H9 (cell line): Measurements from ENCODE around the gene LAMC3. TPM values are rescaled to one million over a fixed set of nuclear protein-coding genes. Genes with fewer than 3 reads are reported as not detected.

Experiments used
- DNase-seq: peaks from one replicate; pipeline ENCODE4 v3.0.0-alpha.2; 2017
- H2AFZ ChIP-seq: one replicate; pipeline ENCODE4 v1.6.1; 2013; ENCODE audit warnings: mild to moderate bottlenecking, low read length, control low read depth, moderate library complexity
- H2AK5ac ChIP-seq: 2 replicates; pipeline ENCODE4 v1.6.1; 2013; ENCODE audit warnings: low read length, control low read depth, mixed read lengths; ENCODE audit not compliant: insufficient read length
- H2BK120ac ChIP-seq: one replicate; pipeline ENCODE4 v1.6.1; 2013; ENCODE audit warnings: low read depth, mild to moderate bottlenecking, low read length, control low read depth, inconsistent platforms; ENCODE audit not compliant: poor library complexity, severe bottlenecking
- H2BK12ac ChIP-seq: 2 replicates; pipeline ENCODE4 v1.6.1; 2013; ENCODE audit warnings: low read length, control low read depth, mixed read lengths, low read depth; ENCODE audit not compliant: insufficient read length
- H2BK15ac ChIP-seq: 2 replicates; pipeline ENCODE4 v1.6.1; 2013; ENCODE audit warnings: low read depth, low read length, control low read depth
- H2BK20ac ChIP-seq: one replicate; pipeline ENCODE4 v1.6.1; 2013; ENCODE audit warnings: low read depth, mild to moderate bottlenecking, low read length, control low read depth, inconsistent platforms; ENCODE audit not compliant: poor library complexity, severe bottlenecking
- H2BK5ac ChIP-seq: 2 replicates; pipeline ENCODE4 v1.6.1; 2013; ENCODE audit warnings: low read length, control low read depth, mixed read lengths; ENCODE audit not compliant: insufficient read length
- H3K14ac ChIP-seq: 2 replicates; pipeline ENCODE4 v1.6.1; 2013; ENCODE audit warnings: low read length, control low read depth; ENCODE audit not compliant: insufficient read depth
- H3K18ac ChIP-seq: 2 replicates; pipeline ENCODE4 v1.6.1; 2013; ENCODE audit warnings: low read depth, mild to moderate bottlenecking, mixed read lengths, low read length, control low read depth; ENCODE audit not compliant: insufficient read length
- H3K23ac ChIP-seq: 2 replicates; pipeline ENCODE4 v1.6.1; 2013; ENCODE audit warnings: low read length, control low read depth, mixed read lengths, low read depth; ENCODE audit not compliant: insufficient read length
- H3K23me2 ChIP-seq: 2 replicates; pipeline ENCODE4 v1.6.1; 2013; ENCODE audit warnings: low read depth, mild to moderate bottlenecking, mixed read lengths, low read length, control low read depth; ENCODE audit not compliant: insufficient read length, poor library complexity, severe bottlenecking
- H3K27ac ChIP-seq: 2 replicates; pipeline ENCODE4 v1.5.1; 2013; ENCODE audit warnings: low read length, control low read depth, mixed read lengths, low read depth; ENCODE audit not compliant: insufficient read length
- H3K27me3 ChIP-seq: 2 replicates; pipeline ENCODE4 v1.6.1; 2013; ENCODE audit warnings: low read length, control low read depth, inconsistent platforms; ENCODE audit not compliant: insufficient read depth
- H3K4ac ChIP-seq: 2 replicates; pipeline ENCODE4 v1.6.1; 2013; ENCODE audit warnings: low read depth, mild to moderate bottlenecking, control low read depth, inconsistent platforms, low read length, moderate library complexity
- H3K4me1 ChIP-seq: 2 replicates; pipeline ENCODE4 v1.6.1; 2013; ENCODE audit warnings: low read length, control low read depth, inconsistent platforms; ENCODE audit not compliant: insufficient read depth
- H3K4me2 ChIP-seq: 2 replicates; pipeline ENCODE4 v1.6.1; 2013; ENCODE audit warnings: low read length, control low read depth, mixed read lengths; ENCODE audit not compliant: insufficient read length, insufficient read depth
- H3K56ac ChIP-seq: 2 replicates; pipeline ENCODE4 v1.6.1; 2013; ENCODE audit warnings: low read depth, mild to moderate bottlenecking, mixed read lengths, low read length, control low read depth; ENCODE audit not compliant: insufficient read length
- H3K79me1 ChIP-seq: 2 replicates; pipeline ENCODE4 v1.6.1; 2013; ENCODE audit warnings: low read depth, mild to moderate bottlenecking, moderate library complexity, low read length, control low read depth, inconsistent platforms; ENCODE audit not compliant: insufficient read depth, poor library complexity, severe bottlenecking
- H3K79me2 ChIP-seq: 2 replicates; pipeline ENCODE4 v1.6.1; 2013; ENCODE audit warnings: low read length, control low read depth, inconsistent platforms; ENCODE audit not compliant: insufficient read depth
- H3K9ac ChIP-seq: 2 replicates; pipeline ENCODE4 v1.6.1; 2013; ENCODE audit warnings: low read length, control low read depth, mixed read lengths; ENCODE audit not compliant: insufficient read length; ENCODE audit errors: extremely low read depth
- H3K9me3 ChIP-seq: one replicate; pipeline ENCODE4 v1.6.1; 2013; ENCODE audit warnings: low read depth, low read length, inconsistent platforms; ENCODE audit not compliant: control insufficient read depth
- H3T11ph ChIP-seq: one replicate; pipeline ENCODE4 v1.6.1; 2013; ENCODE audit warnings: mild to moderate bottlenecking, low read length, control low read depth, inconsistent platforms
- H4K20me1 ChIP-seq: one replicate; pipeline ENCODE4 v1.6.1; 2013; ENCODE audit not compliant: control insufficient read depth, insufficient read length, insufficient read depth
- H4K5ac ChIP-seq: 2 replicates; pipeline ENCODE4 v1.6.1; 2013; ENCODE audit warnings: low read depth, mild to moderate bottlenecking, mixed read lengths, low read length, control low read depth; ENCODE audit not compliant: insufficient read length
- H4K8ac ChIP-seq: replicated peaks from 2 replicates; pipeline ENCODE4 v1.6.1; 2013; ENCODE audit warnings: low read length, control low read depth, mixed read lengths, low read depth; ENCODE audit not compliant: insufficient read length
- H4K91ac ChIP-seq: 2 replicates; pipeline ENCODE4 v1.6.1; 2013; ENCODE audit warnings: low read depth, mild to moderate bottlenecking, moderate library complexity, mixed read lengths, low read length, control low read depth; ENCODE audit not compliant: insufficient read length
- H3K27ac Mint-ChIP-seq, 3 experiments: 2 replicates in 2 of 3; 3 replicates in 1 of 3; pipeline ENCODE4 v1.8.0; 2020 to 2021; ENCODE audit warnings: mixed read lengths in 3 of 3, mild to moderate bottlenecking in 1 of 3, moderate library complexity in 1 of 3
- H3K27me3 Mint-ChIP-seq: 2 replicates; pipeline ENCODE4 v1.8.0; 2021; ENCODE audit warnings: low read depth, mild to moderate bottlenecking, moderate library complexity, mixed read lengths
- H3K36me3 Mint-ChIP-seq, 3 experiments: 2 replicates in 2 of 3; 3 replicates in 1 of 3; pipeline ENCODE4 v1.8.0; 2020 to 2021; ENCODE audit warnings: low read depth in 3 of 3, mixed read lengths in 3 of 3; ENCODE audit not compliant: insufficient read depth in 1 of 3
- H3K4me1 Mint-ChIP-seq, 2 experiments: 2 replicates each; pipeline ENCODE4 v1.8.0; 2020; ENCODE audit warnings: mixed read lengths in 2 of 2
- H3K4me3 Mint-ChIP-seq, 2 experiments: 2 replicates in 1 of 2; 3 replicates in 1 of 2; pipeline ENCODE4 v1.8.0; 2020 to 2021; ENCODE audit warnings: mild to moderate bottlenecking in 2 of 2, mixed read lengths in 2 of 2, moderate library complexity in 1 of 2
- H3K9me3 Mint-ChIP-seq, 2 experiments: 2 replicates in 1 of 2; 3 replicates in 1 of 2; pipeline ENCODE4 v1.8.0; 2020; ENCODE audit warnings: mild to moderate bottlenecking in 2 of 2, mixed read lengths in 2 of 2, moderate library complexity in 1 of 2
- CTCF ChIP-seq: fragments of 200-600 bp; sonication (generic); conservative IDR thresholded peaks from 3 replicates; pipeline ENCODE4 v1.8.0; 2021; ENCODE audit warnings: antibody characterized with exemption, mild to moderate bottlenecking
- WGBS: extraction: QIAGEN DNeasy Blood & Tissue Kit; methylation state at CpG from one replicate; pipeline ENCODE4 v1.1.7; 2013; ENCODE audit warnings: missing lambda C conversion rate, low lambda C conversion rate, mixed read lengths; ENCODE audit not compliant: insufficient read length; ENCODE audit errors: extremely low coverage; 5-methylcytosine and 5-hydroxymethylcytosine counted together
- total RNA-seq: library from RNA; stranded (reverse); gene quantifications from 2 replicates; pipeline ENCODE4 v1.2.1, GENCODE V29; 2021

The LAMC3 gene
- total RNA-seq, 1 experiment from 2014 or later, result 21.7 TPM

- no peaks in the 10 kb centered on the region for H3K23me2 ChIP-seq
- no peak overlapping the region for H3K23ac ChIP-seq
- H2BK120ac ChIP-seq, result no peak overlapping the region
- Mint-ChIP-seq H3K4me3 (no peak overlapping the region), H3K9me3 (no peaks in the 10 kb centered on the region), H3K27ac (no peak overlapping the region), H3K27me3 (peaks cover 23% of the 10 kb centered on the region), H3K36me3 (no peaks in the 10 kb centered on the region), H3K4me1 (peaks cover 14 to 24% of the 10 kb centered on the region in 2 experiments)
- no peak for DNase-seq
- H2BK15ac ChIP-seq, result no peak overlapping the region
- H3K18ac ChIP-seq, result no peak overlapping the region
- H2AFZ ChIP-seq, result no peak overlapping the region
- no peak overlapping the region for H3T11ph ChIP-seq
- H4K20me1 ChIP-seq, result no peaks in the 10 kb centered on the region
- no CpG with 5 or more reads among the region's 8 CpGs for WGBS
- no peak overlapping the region for H3K4ac ChIP-seq
- H2AK5ac ChIP-seq, result no peak overlapping the region
- no peaks in the 10 kb centered on the region for H3K4me1 ChIP-seq
- H2BK20ac ChIP-seq, result no peak overlapping the region
- no peaks in the 10 kb centered on the region for H3K9me3 ChIP-seq
- no peak overlapping the region for H3K27ac ChIP-seq
- H3K4me2 ChIP-seq, result no peak overlapping the region
- TF ChIP-seq CTCF, result no peak
- no peaks in the 10 kb centered on the region for H3K79me2 ChIP-seq
- H2BK5ac ChIP-seq, result no peak overlapping the region
- no peaks in the 10 kb centered on the region for H3K79me1 ChIP-seq
- no peak overlapping the region for H3K9ac ChIP-seq
- H3K56ac ChIP-seq, result no peak overlapping the region
- H2BK12ac ChIP-seq, result no peak overlapping the region
- peak overlapping the region; percentile 7 for H4K5ac ChIP-seq
- H3K14ac ChIP-seq, result no peak overlapping the region
- H4K8ac ChIP-seq, result peak overlapping the region; percentile 41
- H4K91ac ChIP-seq, result no peak overlapping the region
- H3K27me3 ChIP-seq, result no peaks in the 10 kb centered on the region; the same call in 1 of the 2 replicates
Observed at GRCh38 chr9:130996205-130996604, 12.8 kb upstream of the LAMC3 start.
